GM12878 (cell line): ENCODE results near the gene NPM1.
"Not testable (repeated sequence)": the region's sequence is repeated elsewhere in the genome, so short reads cannot be mapped to it uniquely, and the experiment has no call there.

ENCODE experiments used
- ATF3 ChIP-seq: IDR thresholded peaks from 2 replicates; pipeline ENCODE4 v1.6.1; 2011; ENCODE audit warnings: low read depth, mild to moderate bottlenecking, low read length, moderate library complexity, borderline replicate concordance; ENCODE audit errors: extremely low read depth
- CEBPB ChIP-seq, 2 experiments: fragments of 150-350 bp in 1 of 2; IDR thresholded peaks; 2 replicates each; pipeline ENCODE4 v1.6.1; 2012 to 2014; ENCODE audit warnings: low read depth in 2 of 2, low read length in 2 of 2, borderline replicate concordance in 1 of 2, inconsistent platforms in 1 of 2
- ETV6 ChIP-seq, 2 experiments: fragments of 450-650 bp in 1 of 2; IDR thresholded peaks in 1 of 2; conservative IDR thresholded peaks in 1 of 2; 2 replicates each; pipeline ENCODE4 v1.6.1; 2014; ENCODE audit warnings: antibody characterized with exemption in 1 of 2, borderline replicate concordance in 1 of 2, low read depth in 1 of 2, mild to moderate bottlenecking in 1 of 2, moderate library complexity in 1 of 2
- EZH2 ChIP-seq: IDR thresholded peaks from 2 replicates; pipeline ENCODE4 v1.6.1; 2012; ENCODE audit warnings: low read depth, mild to moderate bottlenecking, control low read depth, inconsistent platforms, low read length, borderline replicate concordance; ENCODE audit not compliant: control insufficient read depth
- NFYB ChIP-seq: IDR thresholded peaks from 2 replicates; pipeline ENCODE4 v1.6.1; 2011; ENCODE audit warnings: low read depth, mild to moderate bottlenecking, low read length, improper control_type of control experiment, moderate library complexity; ENCODE audit not compliant: insufficient read depth
- POLR2A ChIP-seq: IDR thresholded peaks from 2 replicates; pipeline ENCODE4 v1.6.1; 2011; ENCODE audit warnings: low read depth, mild to moderate bottlenecking, low read length
- POLR2AphosphoS5 ChIP-seq: IDR thresholded peaks from 2 replicates; pipeline ENCODE4 v1.6.1; 2011; ENCODE audit warnings: mild to moderate bottlenecking, low read length, inconsistent platforms
- RAD21 ChIP-seq: IDR thresholded peaks from 2 replicates; pipeline ENCODE4 v1.6.1; 2011; ENCODE audit warnings: mild to moderate bottlenecking, low read depth, low read length, moderate library complexity; ENCODE audit not compliant: insufficient read depth
- SIN3A ChIP-seq: IDR thresholded peaks from 2 replicates; pipeline ENCODE4 v1.6.1; 2012; ENCODE audit warnings: low read depth, low read length, improper control_type of control experiment
- ZBTB40 ChIP-seq: fragments of 450-650 bp; IDR thresholded peaks from 2 replicates; pipeline ENCODE4 v1.6.1; 2016; ENCODE audit warnings: mild to moderate bottlenecking, moderate library complexity, borderline replicate concordance
- ZNF207 ChIP-seq: fragments of 450-650 bp; IDR thresholded peaks from 2 replicates; pipeline ENCODE4 v1.6.1; 2014; ENCODE audit warnings: antibody characterized with exemption, mild to moderate bottlenecking, borderline replicate concordance
- TF ChIP-seq, protein P1 (sequence below), 3 experiments: IDR thresholded peaks in 2 of 3; conservative IDR thresholded peaks in 1 of 3; 2 replicates each; pipeline ENCODE4 v1.5.1; 2011; ENCODE audit warnings: low read depth in 3 of 3, low read length in 3 of 3, mild to moderate bottlenecking in 3 of 3, control low read depth in 2 of 3, moderate library complexity in 2 of 3, inconsistent platforms in 1 of 3, mixed read lengths in 1 of 3; ENCODE audit not compliant: control insufficient read depth in 2 of 3, insufficient read depth in 1 of 3; ENCODE audit errors: extremely low read depth in 1 of 3
- TF ChIP-seq, protein P2 (sequence below): IDR thresholded peaks from 2 replicates; pipeline ENCODE4 v1.6.1; 2012; ENCODE audit warnings: low read depth, low read length, improper control_type of control experiment

DNA sequence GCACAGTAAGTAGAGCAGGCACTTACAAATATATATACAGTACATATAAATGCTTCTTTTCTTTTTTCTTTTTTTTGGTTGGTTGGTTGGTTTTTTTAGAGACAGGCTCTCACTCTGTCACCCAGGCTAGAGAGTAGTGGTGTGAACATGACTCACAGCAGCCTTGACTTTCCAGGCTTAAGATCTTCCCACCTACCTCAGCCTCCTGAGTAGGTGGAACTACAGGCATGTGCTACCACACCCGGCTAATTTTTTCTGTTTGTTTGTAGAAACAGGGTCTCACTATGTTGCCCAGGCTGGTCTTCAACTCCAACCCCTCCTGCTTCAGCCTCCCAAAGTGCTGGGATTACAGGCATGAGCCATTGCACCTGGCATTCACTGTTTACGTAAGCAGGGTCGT, 2.6 kb upstream of the NPM1 start:
- not testable (repeated sequence) for TF ChIP-seq ZBTB40; RAD21; CEBPB (IDR thresholded peaks at IDR 0.05; ENCODE audit: borderline replicate concordance in 1 of 2, low read depth in 2 of 2, low read length in 2 of 2); POLR2AphosphoS5; POLR2A; EZH2; ATF3; SIN3A; NFYB; ETV6 (conservative IDR thresholded peaks at IDR 0.05 in 1 of 2, IDR thresholded peaks at IDR 0.05 in 1 of 2; ENCODE audit: borderline replicate concordance in 1 of 2, low read depth in 1 of 2); ZNF207
- TF ChIP-seq, protein P1, sequence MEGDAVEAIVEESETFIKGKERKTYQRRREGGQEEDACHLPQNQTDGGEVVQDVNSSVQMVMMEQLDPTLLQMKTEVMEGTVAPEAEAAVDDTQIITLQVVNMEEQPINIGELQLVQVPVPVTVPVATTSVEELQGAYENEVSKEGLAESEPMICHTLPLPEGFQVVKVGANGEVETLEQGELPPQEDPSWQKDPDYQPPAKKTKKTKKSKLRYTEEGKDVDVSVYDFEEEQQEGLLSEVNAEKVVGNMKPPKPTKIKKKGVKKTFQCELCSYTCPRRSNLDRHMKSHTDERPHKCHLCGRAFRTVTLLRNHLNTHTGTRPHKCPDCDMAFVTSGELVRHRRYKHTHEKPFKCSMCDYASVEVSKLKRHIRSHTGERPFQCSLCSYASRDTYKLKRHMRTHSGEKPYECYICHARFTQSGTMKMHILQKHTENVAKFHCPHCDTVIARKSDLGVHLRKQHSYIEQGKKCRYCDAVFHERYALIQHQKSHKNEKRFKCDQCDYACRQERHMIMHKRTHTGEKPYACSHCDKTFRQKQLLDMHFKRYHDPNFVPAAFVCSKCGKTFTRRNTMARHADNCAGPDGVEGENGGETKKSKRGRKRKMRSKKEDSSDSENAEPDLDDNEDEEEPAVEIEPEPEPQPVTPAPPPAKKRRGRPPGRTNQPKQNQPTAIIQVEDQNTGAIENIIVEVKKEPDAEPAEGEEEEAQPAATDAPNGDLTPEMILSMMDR (IDR thresholded peaks at IDR 0.05 in 2 of 3, conservative IDR thresholded peaks at IDR 0.05 in 1 of 3; ENCODE audit: control insufficient read depth in 2 of 3, extremely low read depth in 1 of 3, insufficient read depth in 1 of 3, low read depth in 3 of 3, low read length in 3 of 3): not testable (repeated sequence)
- TF ChIP-seq, protein P2, sequence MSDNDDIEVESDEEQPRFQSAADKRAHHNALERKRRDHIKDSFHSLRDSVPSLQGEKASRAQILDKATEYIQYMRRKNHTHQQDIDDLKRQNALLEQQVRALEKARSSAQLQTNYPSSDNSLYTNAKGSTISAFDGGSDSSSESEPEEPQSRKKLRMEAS: not testable (repeated sequence)
